Right renal pelvis (tissue), 4 donors: ENCODE measurements around the gene TP53BP1. TPM values are rescaled to one million over a fixed set of nuclear protein-coding genes. Genes with fewer than 3 reads are reported as not detected.

Source experiments
- DNase-seq, 4 donors: peaks; one replicate each; pipeline ENCODE4 v3.0.0-alpha.2; 2013; ENCODE audit warnings: low read depth in 4 of 4, low spot score in 3 of 4, missing footprints in 1 of 4
- polyA plus RNA-seq, 4 donors: library from polyadenylated mRNA; unstranded; fragments of 120-200 nt; gene quantifications; one replicate each; pipeline ENCODE4 v1.2.1, GENCODE V29; 2013; ENCODE audit not compliant: insufficient read length in 4 of 4

Gene TP53BP1
- polyA plus RNA-seq, 4 donors, result 67.7 to 78.1 (median 72.6) TPM

DNA sequence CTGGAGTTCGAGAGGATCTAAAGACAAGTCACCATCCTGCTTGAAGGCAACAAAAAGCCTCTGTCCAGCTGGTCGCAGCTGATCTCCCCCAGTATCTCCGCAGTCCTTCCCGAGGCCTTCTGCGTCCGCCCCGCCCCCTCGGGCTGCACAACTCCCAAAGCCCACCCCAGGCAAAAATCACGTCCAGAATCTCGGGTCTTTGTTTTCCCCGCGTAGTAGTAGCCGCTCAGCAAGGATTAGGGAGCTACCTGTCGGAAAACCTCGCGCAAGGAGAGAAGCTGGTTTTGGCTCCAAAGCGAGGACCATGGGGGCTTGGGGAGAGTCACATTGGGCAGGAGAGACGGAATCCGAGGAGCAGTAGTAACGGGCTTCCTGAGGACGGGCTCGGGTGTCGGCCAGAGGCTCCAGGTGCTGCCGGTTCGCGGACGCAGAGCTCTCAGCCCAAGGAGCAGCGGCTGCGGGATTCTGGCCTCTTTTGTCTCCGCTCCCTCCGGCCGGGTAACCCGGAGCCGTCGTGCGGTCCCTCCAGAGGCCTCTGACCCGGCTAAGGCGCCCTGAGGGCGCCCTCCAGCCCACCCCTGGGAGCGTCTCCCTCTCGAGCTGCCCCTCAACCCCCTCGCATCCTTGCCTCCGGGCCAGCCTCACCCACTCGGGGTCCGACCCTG, 122.5 kb downstream of the TP53BP1 start:
- peak in 3 of 4 donors; percentile 28 to 44 (median 31) for DNase-seq

GRCh38 chr15:43361313-43361903, 131.5 kb downstream of the TP53BP1 start:
- DNase-seq, result no peak

GRCh38 chr15:43360821-43361220, 132.1 kb downstream of the TP53BP1 start:
- no peak for DNase-seq

Other genes with a start within 250 kb of the TP53BP1 start
- gene TGM5, start 226.2 kb downstream of the TP53BP1 start, polyA plus RNA-seq, result under 1 TPM in 1 of 4 donors, not detected in 3; 0.03 TPM
- under 1 TPM in 2 of 4 donors, not detected in 2; 0.04 to 0.09 TPM for gene TGM7, start 190.9 kb downstream of the TP53BP1 start, polyA plus RNA-seq
- gene LCMT2, start 162.6 kb downstream of the TP53BP1 start, polyA plus RNA-seq, result 10 to 100 TPM; 12.4 to 14.4 (median 13.4) TPM
- gene ZSCAN29, start 122.1 kb downstream of the TP53BP1 start, polyA plus RNA-seq, result 10 to 100 TPM; 24.5 to 28.7 (median 26.3) TPM
- gene TUBGCP4, start 122.1 kb downstream of the TP53BP1 start, polyA plus RNA-seq, result 10 to 100 TPM; 21.4 to 24.2 (median 23.3) TPM
- 1 to 10 TPM; 7.5 to 8.9 (median 8.3) TPM for gene MAP1A, start 24.5 kb upstream of the TP53BP1 start, polyA plus RNA-seq
- gene PPIP5K1, start 97.1 kb upstream of the TP53BP1 start, polyA plus RNA-seq, result 10 to 100 TPM; 19.3 to 24.8 (median 22.8) TPM
- gene CKMT1B, start 100.9 kb upstream of the TP53BP1 start, polyA plus RNA-seq, result 1 to 10 TPM; 2.5 to 4.2 (median 3.1) TPM
- gene STRC, start 125.6 kb upstream of the TP53BP1 start, polyA plus RNA-seq, result 1 to 10 TPM in 2 of 4 donors, under 1 TPM in 2; 0.35 to 1.7 (median 0.92) TPM
- 1 to 10 TPM; 2.1 to 6.9 (median 4.2) TPM for gene CATSPER2, start 155.7 kb upstream of the TP53BP1 start, polyA plus RNA-seq
- 1 to 10 TPM in 3 of 4 donors, under 1 TPM in 1; 0.84 to 3.1 (median 1.7) TPM for gene CKMT1A, start 200.7 kb upstream of the TP53BP1 start, polyA plus RNA-seq